Activated CD4-positive, alpha-beta T cell treated with anti-CD3 and anti-CD28 coated beads for 36 hours (primary cell): ENCODE data around the gene CETN3. TPM values are rescaled to one million over a fixed set of nuclear protein-coding genes. Genes with fewer than 3 reads are reported as not detected.
"Not testable (repeated sequence)": the region's sequence is repeated elsewhere in the genome, so short reads cannot be mapped to it uniquely, and the experiment has no call there.

Experiments used
- ATAC-seq: fragments of 200-7000 bp; cut with Tn5 transposase; one replicate; pipeline ENCODE4 v1.10.0; 2021; ENCODE audit warnings: mild to moderate bottlenecking, moderate library complexity
- CTCF ChIA-PET: fragments of 350-600 bp; sonication (Branson Sonifier 250); formaldehyde crosslinking; loops from one replicate; lab custom pipeline; 2021; ENCODE audit warnings: antibody characterized with exemption; lab: Charles Lee
- POLR2A ChIA-PET: fragments of 350-600 bp; sonication (Branson Sonifier 250); formaldehyde crosslinking; loops from one replicate; lab custom pipeline; 2021; ENCODE audit warnings: antibody characterized with exemption, inconsistent platforms; lab: Charles Lee
- DNase-seq: peaks from one replicate; pipeline ENCODE4 v3.0.0-alpha.2; 2020
- H3K27ac Mint-ChIP-seq: one replicate; pipeline ENCODE4 v1.8.0; 2021; ENCODE audit warnings: mixed read lengths
- H3K27me3 Mint-ChIP-seq: one replicate; pipeline ENCODE4 v1.8.0; 2021; ENCODE audit warnings: mixed read lengths
- H3K36me3 Mint-ChIP-seq: one replicate; pipeline ENCODE4 v1.8.0; 2021; ENCODE audit warnings: low read depth, mixed read lengths
- H3K4me1 Mint-ChIP-seq: one replicate; pipeline ENCODE4 v1.8.0; 2021; ENCODE audit warnings: mixed read lengths
- H3K4me3 Mint-ChIP-seq: one replicate; pipeline ENCODE4 v1.8.0; 2021; ENCODE audit warnings: mild to moderate bottlenecking, moderate library complexity, mixed read lengths
- H3K9me3 Mint-ChIP-seq: one replicate; pipeline ENCODE4 v1.8.0; 2021; ENCODE audit warnings: low read depth, mixed read lengths
- intact Hi-C, 2 experiments: fragments of 100-400 bp; cut with DNase I in 1 of 2; cut with micrococcal nuclease in 1 of 2; formaldehyde crosslinking; loops; one replicate each; pipeline versions ENCODE4 v1.14.2 to v1.15.1; 2022 to 2024; cut with DNase I, micrococcal nuclease
- total RNA-seq, 2 experiments: library from RNA; stranded (reverse); gene quantifications; one replicate each; pipeline ENCODE4 v1.2.3, GENCODE V29; 2021

The CETN3 gene
- total RNA-seq, 2 experiments from 2014 or later = 52.8 to 53.5 TPM

DNA sequence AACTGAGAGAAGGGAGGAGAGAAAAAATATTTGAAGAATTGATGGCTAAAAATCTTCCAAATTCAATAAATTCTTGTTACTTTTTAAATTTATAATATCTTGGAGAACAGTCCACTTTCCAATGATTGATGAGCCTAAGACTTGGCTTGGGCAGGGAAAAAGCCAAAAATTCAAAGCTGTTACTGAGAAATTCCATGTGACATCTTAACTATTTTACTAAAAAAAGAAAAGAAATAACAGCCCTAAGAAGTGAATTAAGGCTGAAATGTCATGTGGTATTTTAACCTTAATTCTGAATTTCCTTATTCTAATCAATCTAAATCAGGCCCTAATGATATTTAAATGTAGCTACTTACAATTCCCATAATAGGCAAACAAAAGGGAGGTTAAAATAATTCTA is 53.4 kb downstream of the CETN3 start:
- ATAC-seq = no peak
- H3K4me1 Mint-ChIP-seq = no peaks in the 10 kb centered on the region
- no peak overlapping the region for H3K27ac Mint-ChIP-seq
- ChIA-PET POLR2A (no interaction called here), CTCF (no interaction called here)
- intact Hi-C loops = no loop called here
- no peaks in the 10 kb centered on the region for H3K36me3 Mint-ChIP-seq
- DNase-seq = no peak
- H3K4me3 Mint-ChIP-seq = no peak overlapping the region
- H3K27me3 Mint-ChIP-seq = peaks cover 11% of the 10 kb centered on the region
- no peaks in the 10 kb centered on the region for H3K9me3 Mint-ChIP-seq

DNA sequence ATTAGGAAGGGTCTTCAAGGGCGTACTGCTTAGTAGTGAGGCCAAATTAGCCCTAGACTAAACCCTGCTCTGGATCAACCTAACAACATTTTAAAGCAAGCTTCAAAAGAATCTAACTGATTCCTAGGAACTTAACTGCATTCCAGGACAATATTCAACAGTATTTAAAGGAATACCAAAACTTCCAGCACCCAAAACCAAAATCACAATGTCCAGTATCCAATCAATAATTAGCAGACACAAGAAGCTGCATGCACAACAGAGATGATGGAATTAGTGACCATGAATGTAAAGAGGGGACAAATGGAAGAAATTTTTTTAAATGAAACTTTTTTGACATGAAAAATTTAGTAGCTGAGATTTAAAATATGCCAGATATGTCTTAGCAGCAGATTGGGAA is 53.9 kb downstream of the CETN3 start:
- Mint-ChIP-seq H3K4me3 (no peak overlapping the region), H3K27me3 (peaks cover 11% of the 10 kb centered on the region), H3K9me3 (no peaks in the 10 kb centered on the region), H3K27ac (no peak overlapping the region), H3K36me3 (no peaks in the 10 kb centered on the region), H3K4me1 (no peaks in the 10 kb centered on the region)
- intact Hi-C loops = no loop called here
- ChIA-PET POLR2A (no interaction called here), CTCF (interaction anchor here (0.6 kb wide), 1 partner anchor 966 kb away, joined by 3 read pairs; no protein-coding TSS in a partner anchor)
- no peak for ATAC-seq
- no peak for DNase-seq

DNA sequence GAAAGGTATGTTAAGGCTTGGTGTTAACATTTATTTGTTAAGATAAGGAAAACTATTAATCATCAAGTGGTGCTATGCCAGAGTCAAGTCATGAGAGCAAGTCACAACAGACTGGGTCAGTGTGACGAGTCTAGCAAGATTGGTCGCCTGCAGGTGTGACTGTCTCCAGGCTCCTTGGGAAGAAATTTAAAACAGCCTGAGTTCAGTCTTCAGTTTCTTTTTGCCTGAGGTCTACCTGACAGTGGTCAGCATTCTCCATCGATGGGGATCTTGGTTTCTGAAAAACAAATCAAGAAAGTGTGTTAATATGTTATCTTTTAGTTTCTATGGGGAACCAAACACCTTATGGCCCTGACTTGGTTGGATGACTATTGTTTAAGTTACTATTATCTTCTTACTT is 56.3 kb downstream of the CETN3 start:
- H3K4me1 Mint-ChIP-seq = no peaks in the 10 kb centered on the region
- intact Hi-C loops = no loop called here
- ChIA-PET POLR2A (no interaction called here), CTCF (no interaction called here)
- DNase-seq (no peak), ATAC-seq (no peak)
- no peak overlapping the region for H3K4me3 Mint-ChIP-seq
- peaks cover 4% of the 10 kb centered on the region for H3K27me3 Mint-ChIP-seq
- H3K36me3 Mint-ChIP-seq = no peaks in the 10 kb centered on the region
- H3K9me3 Mint-ChIP-seq = no peaks in the 10 kb centered on the region
- no peak overlapping the region for H3K27ac Mint-ChIP-seq

DNA sequence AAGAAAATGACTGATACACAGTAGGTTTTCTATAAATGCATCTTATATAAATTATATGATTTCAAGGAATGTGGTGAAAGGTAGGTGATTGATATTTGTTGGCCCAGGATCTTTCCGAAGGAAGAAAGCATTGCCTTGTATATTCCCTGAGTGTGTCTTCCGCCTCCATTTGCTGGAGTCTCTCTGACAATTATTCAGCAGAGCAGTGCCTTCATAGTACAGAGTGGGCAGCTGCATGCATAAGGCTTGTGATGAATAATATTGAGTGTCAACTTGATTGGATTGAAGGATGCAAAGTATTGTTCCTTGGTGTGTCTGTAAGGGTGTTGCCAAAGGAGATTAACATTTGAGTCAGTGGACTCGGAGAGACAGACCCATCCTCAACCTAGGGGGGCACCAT is 58.5 kb downstream of the CETN3 start:
- ATAC-seq = no peak
- H3K36me3 Mint-ChIP-seq = no peaks in the 10 kb centered on the region
- no peak for DNase-seq
- intact Hi-C loops = no loop called here
- no peaks in the 10 kb centered on the region for H3K9me3 Mint-ChIP-seq
- POLR2A ChIA-PET = no interaction called here
- H3K4me3 Mint-ChIP-seq = no peak overlapping the region
- CTCF ChIA-PET = no interaction called here
- H3K4me1 Mint-ChIP-seq = no peaks in the 10 kb centered on the region
- H3K27ac Mint-ChIP-seq = no peak overlapping the region
- peaks cover 8% of the 10 kb centered on the region for H3K27me3 Mint-ChIP-seq

DNA sequence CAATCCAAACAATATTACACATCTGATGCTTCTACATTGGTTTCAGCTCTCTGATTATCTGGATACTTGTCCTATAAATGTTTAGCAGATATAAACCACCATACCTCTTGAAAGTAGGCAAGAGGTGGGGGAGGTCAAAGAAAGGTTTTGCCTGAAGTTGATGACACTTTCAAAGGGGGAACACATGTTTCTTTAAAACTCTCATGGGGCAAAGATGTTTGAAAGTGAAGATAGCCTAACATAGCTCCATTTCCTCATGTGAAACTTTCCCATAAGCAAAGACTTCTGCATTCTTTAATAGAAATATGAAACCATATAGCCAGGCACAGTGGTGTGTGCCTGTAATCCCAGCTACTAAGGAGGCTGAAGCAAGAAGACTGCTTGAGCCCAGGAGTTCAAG is 62.1 kb downstream of the CETN3 start:
- peaks cover 18% of the 10 kb centered on the region for H3K27me3 Mint-ChIP-seq
- DNase-seq (no peak), ATAC-seq (no peak)
- ChIA-PET POLR2A (no interaction called here), CTCF (interaction anchor here (0.7 kb wide), 1 partner anchor 603 kb away, joined by 3 read pairs; no protein-coding TSS in a partner anchor)
- intact Hi-C loops = no loop called here
- H3K36me3 Mint-ChIP-seq = no peaks in the 10 kb centered on the region
- H3K27ac Mint-ChIP-seq = no peak overlapping the region
- H3K4me1 Mint-ChIP-seq = no peaks in the 10 kb centered on the region
- H3K9me3 Mint-ChIP-seq = no peaks in the 10 kb centered on the region
- no peak overlapping the region for H3K4me3 Mint-ChIP-seq

DNA sequence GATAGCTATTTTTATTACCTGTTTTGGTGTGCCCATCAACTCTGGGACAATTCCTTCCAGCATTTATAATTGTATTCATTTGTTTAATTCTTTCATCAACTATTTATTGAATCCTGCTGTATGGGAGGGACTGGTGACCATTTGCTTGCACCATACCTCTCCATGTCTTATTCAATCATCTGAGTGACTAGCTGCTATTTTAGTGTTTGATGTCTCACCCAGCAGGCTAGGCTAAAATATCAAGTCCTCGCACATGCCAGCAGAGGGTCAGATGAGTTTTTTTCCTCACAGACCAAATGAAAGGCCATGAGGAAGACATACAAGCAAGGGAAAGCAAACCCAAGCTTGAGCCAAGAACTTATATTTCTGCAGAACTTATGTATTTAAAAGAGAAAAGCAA is 63.9 kb downstream of the CETN3 start:
- Mint-ChIP-seq H3K9me3 (no peaks in the 10 kb centered on the region), H3K4me1 (no peaks in the 10 kb centered on the region), H3K4me3 (no peak overlapping the region), H3K27ac (no peak overlapping the region), H3K36me3 (no peaks in the 10 kb centered on the region), H3K27me3 (peaks cover 14% of the 10 kb centered on the region)
- DNase-seq (no peak), ATAC-seq (no peak)
- POLR2A ChIA-PET = no interaction called here
- CTCF ChIA-PET = interaction anchor here (1.2 kb wide), 1 partner anchor 80 kb away, joined by 3 read pairs; no protein-coding TSS in a partner anchor
- intact Hi-C loops = no loop called here

DNA sequence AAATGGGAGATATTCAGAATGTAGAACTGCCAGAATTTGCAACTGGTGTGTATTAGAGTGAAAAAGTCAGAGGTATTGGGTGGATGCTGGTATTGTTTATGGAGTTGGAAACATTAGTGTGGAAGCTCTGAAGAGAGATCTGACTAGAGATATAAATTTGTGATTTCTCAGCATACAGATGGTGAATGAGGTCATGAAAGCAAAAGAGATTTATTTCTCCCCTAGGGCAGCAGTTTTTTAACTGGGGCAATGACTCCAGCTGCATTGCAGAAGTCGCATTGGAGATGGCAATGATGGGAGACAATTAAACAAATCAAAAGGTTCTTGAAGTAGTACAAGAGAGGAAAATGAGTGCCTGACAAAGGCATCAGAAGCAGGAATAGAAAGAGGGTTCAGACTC is 64.9 kb downstream of the CETN3 start:
- intact Hi-C loops = no loop called here

DNA sequence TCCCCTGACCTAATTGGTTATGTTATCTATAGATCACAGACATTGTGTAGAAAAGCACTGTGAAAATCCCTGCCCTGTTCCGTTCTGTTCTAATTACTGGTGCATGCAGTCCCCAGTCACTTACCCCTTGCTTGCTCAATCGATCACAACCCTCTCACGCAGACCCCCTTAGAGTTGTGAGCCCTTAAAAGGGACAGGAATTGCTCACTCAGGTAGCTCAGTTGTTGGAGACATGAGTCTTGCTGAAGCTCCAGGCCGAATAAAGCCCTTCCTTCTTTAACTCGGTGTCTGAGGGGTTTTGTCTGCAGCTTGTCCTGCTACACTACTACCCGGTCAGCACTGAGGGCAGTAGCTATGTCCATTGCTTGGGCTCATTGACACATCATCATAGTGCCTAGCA is 65.8 kb downstream of the CETN3 start:
- CTCF ChIA-PET = interaction anchor here (0.6 kb wide), 1 partner anchor 1647 kb away, joined by 4 read pairs; no protein-coding TSS in a partner anchor
- H3K27ac Mint-ChIP-seq, H3K9me3 Mint-ChIP-seq, ATAC-seq, DNase-seq, POLR2A ChIA-PET, H3K36me3 Mint-ChIP-seq, H3K4me1 Mint-ChIP-seq, H3K4me3 Mint-ChIP-seq, intact Hi-C loops: not testable (repeated sequence)
- H3K27me3 Mint-ChIP-seq = peaks cover 14% of the 10 kb centered on the region

More for the DNA sequence above, 64.9 kb downstream of the CETN3 start:
- no peaks in the 10 kb centered on the region for H3K9me3 Mint-ChIP-seq
- H3K4me3 Mint-ChIP-seq = no peak overlapping the region
- no peaks in the 10 kb centered on the region for H3K4me1 Mint-ChIP-seq
- ATAC-seq = no peak
- H3K27ac Mint-ChIP-seq = no peak overlapping the region
- POLR2A ChIA-PET = no interaction called here
- CTCF ChIA-PET = interaction anchor here (1.2 kb wide), 1 partner anchor 79 kb away, joined by 3 read pairs; no protein-coding TSS in a partner anchor
- no peaks in the 10 kb centered on the region for H3K36me3 Mint-ChIP-seq
- DNase-seq = no peak
- peaks cover 14% of the 10 kb centered on the region for H3K27me3 Mint-ChIP-seq

DNA sequence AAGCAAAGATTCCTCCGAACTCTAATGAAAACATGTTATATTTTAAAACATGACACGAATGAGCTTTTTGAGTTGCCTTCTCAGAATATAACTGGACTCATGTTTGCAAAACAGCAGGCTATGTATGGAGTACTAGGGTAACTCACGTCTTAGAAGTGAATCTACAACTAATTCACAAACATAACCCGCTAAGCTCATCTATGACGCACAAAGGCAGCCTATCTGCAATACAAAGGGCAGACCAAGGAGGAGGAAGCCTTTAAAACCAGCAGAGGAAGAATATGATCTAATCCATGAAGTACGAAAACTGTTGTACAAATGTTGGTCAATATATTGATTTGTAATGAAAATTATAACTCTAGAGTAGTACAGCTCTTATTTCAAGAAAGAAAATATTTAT is 67.0 kb downstream of the CETN3 start:
- POLR2A ChIA-PET = no interaction called here
- Mint-ChIP-seq H3K27me3 (peaks cover 16% of the 10 kb centered on the region), H3K27ac (no peak overlapping the region), H3K9me3 (no peaks in the 10 kb centered on the region), H3K36me3 (no peaks in the 10 kb centered on the region), H3K4me1 (peaks cover 2% of the 10 kb centered on the region), H3K4me3 (no peak overlapping the region)
- CTCF ChIA-PET = no interaction called here
- DNase-seq (no peak), ATAC-seq (no peak)
- intact Hi-C loops = no loop called here

Other genes starting within 250 kb of the CETN3 start
- 1 to 10 TPM; 4.6 to 5.1 TPM for gene MBLAC2, start 65.0 kb upstream of the CETN3 start, total RNA-seq
- 10 to 100 TPM; 18.4 to 22.7 TPM for gene POLR3G, start 65.1 kb upstream of the CETN3 start, total RNA-seq
- 10 to 100 TPM; 11.6 to 12.5 TPM for gene LYSMD3, start 119.8 kb upstream of the CETN3 start, total RNA-seq
- gene ADGRV1, start 149.0 kb upstream of the CETN3 start, total RNA-seq = under 1 TPM; 0.02 to 0.12 TPM